ENCODE measurements around the gene PCNX2.

Gene PCNX2

GRCh38 chr1:232951180-232951579, 344.3 kb downstream of the PCNX2 start:
- no peak for DNase-seq

- DNase-seq, result peak; percentile 78 to 89
These were observed 345.0 kb downstream of the PCNX2 start, which contains the start of gene NTPCR for GRCh38 chr1:232950197-232951176. Gene NTPCR (plus strand): TSS chr1:232950611. CDS start chr1:232950711, 100 bp downstream.

- DNase-seq, result no peak
These were observed 345.8 kb downstream of the PCNX2 start for GRCh38 chr1:232949636-232950196.

- DNase-seq, result no peak
These were observed 351.2 kb downstream of the PCNX2 start for GRCh38 chr1:232944347-232944746.

- DNase-seq, result no peak
These were observed 351.8 kb downstream of the PCNX2 start for GRCh38 chr1:232943679-232944252.

- no peak for DNase-seq
These were observed 352.9 kb downstream of the PCNX2 start for GRCh38 chr1:232942413-232943294.

GRCh38 chr1:232940262-232940661, 355.3 kb downstream of the PCNX2 start:
- DNase-seq, result no peak

GRCh38 chr1:232939748-232940147, 355.8 kb downstream of the PCNX2 start:
- DNase-seq, result no peak

- no peak for DNase-seq
These were observed 356.6 kb downstream of the PCNX2 start for GRCh38 chr1:232938926-232939325.

- no peak for DNase-seq
These were observed 357.7 kb downstream of the PCNX2 start for GRCh38 chr1:232937741-232938375.

GRCh38 chr1:232936941-232937340, 358.6 kb downstream of the PCNX2 start:
- DNase-seq, result no peak
